Activated CD8-positive, alpha-beta memory T cell treated with anti-CD3 and anti-CD28 coated beads, Interleukin-2, amount 50 U/mL, for 48 hours (primary cell): Measurements from ENCODE around the gene BANP.
A peak's percentile ranks its signal among the peaks of the same experiment; 100 is the strongest.
"Not testable (repeated sequence)": the region's sequence is repeated elsewhere in the genome, so short reads cannot be mapped to it uniquely, and the experiment has no call there.

Source experiments
- DNase-seq: peaks from one replicate; pipeline ENCODE4 v3.0.0-alpha.2; 2020

BANP gene, protein sequence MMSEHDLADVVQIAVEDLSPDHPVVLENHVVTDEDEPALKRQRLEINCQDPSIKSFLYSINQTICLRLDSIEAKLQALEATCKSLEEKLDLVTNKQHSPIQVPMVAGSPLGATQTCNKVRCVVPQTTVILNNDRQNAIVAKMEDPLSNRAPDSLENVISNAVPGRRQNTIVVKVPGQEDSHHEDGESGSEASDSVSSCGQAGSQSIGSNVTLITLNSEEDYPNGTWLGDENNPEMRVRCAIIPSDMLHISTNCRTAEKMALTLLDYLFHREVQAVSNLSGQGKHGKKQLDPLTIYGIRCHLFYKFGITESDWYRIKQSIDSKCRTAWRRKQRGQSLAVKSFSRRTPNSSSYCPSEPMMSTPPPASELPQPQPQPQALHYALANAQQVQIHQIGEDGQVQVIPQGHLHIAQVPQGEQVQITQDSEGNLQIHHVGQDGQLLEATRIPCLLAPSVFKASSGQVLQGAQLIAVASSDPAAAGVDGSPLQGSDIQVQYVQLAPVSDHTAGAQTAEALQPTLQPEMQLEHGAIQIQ

DNA sequence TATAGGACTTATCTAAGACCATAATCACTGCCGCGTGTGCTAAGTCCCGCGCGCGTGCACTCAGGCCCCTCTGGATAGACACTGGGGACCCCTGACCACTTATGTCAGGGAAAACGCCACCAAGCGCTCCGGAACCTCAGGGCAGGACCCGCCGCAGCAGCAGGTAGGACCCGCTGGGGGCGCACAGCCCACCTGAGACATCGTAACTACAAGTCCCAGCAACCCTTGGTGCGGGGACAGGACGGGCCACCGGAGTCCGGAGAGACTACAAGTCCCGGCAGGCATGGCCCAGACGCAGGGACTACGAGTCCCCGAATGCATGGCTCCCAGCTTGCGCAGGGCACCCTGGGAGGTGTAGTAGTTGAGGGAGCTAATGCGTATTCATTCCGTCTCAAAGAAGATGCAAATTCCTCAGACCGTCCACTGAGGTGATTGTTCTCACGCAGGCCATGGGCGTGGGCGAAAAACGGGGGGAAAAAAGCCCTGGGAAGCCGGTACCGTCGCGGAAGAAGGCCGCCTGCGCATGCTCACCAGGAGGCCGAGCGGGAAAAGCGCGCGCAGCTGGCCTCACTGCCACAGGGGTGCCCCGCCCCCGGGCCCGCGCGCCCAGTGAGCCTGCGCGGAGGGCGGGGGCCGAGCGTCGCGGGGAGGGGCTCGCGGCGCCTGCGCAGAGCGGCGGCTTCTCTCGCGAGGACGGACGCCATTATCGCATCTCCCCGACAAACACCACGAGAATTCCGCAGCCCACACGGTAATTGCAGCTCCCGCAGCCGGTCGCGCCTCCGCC, at the start of gene BANP:
BANP (plus strand) TSS at position 670 of the 787 bp plus-strand sequence. CDS start 23,682 bp downstream, outside the sequence.
- peak; percentile 96 for DNase-seq

DNA sequence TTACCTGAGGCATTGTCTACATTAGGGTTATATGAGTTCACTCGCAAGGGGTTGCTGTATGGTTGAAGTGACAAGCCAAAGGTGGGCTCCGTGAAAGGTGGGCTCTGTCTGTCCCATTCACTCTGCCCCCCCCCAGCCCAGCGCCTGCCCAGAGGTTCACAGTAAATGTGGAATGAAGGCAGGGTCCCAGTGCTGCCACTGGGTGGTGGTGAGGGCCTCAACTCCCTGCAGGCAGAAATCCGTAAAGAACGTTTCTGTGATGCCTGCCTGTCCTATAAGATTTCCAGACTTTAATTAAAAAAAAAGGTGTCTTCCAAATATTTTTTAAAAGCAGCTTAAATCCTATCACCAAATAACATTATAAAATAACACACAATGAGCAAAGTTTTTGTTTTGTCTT, 46.3 kb upstream of the BANP start:
- not testable (repeated sequence) for DNase-seq

DNA sequence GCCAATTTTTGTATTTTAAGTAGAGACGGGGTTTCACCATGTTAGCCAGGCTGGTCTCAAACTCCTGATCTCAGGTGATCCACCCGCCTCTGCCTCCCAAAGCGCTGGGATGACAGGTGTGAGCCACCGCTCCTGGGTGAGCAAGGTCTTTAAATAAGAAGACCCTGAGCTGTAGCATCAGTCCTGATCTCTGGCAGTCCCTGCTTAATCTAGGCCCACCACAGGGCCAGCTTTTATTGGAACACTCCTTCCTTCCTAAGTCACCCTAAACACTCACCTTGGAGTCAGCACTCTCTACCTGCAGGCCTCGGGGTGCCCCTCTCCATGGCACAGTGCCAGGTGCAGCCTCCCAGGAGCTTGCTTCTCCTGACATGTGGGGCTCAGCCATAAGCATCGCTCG, 45.7 kb upstream of the BANP start:
- not testable (repeated sequence) for DNase-seq

DNA sequence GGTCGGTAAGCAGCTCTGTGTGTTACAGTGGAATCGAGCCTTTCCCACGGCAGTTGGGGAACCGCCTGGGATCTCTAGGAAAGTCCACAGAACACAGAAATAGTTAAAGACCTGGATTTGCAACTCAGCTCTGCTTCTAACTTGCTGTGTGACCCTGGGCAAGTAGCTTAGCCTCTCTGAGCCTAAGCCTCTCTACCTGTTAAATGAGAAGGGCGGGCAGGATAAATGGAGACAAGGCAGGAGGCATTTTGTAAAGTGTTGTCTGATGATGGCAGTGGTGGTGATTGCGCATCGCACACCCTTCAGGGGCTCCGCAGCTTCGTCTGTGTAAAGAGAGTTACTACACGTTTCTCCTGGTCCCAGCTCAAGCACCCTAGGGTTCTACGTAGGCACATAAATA, 43.1 kb upstream of the BANP start:
- not testable (repeated sequence) for DNase-seq

DNA sequence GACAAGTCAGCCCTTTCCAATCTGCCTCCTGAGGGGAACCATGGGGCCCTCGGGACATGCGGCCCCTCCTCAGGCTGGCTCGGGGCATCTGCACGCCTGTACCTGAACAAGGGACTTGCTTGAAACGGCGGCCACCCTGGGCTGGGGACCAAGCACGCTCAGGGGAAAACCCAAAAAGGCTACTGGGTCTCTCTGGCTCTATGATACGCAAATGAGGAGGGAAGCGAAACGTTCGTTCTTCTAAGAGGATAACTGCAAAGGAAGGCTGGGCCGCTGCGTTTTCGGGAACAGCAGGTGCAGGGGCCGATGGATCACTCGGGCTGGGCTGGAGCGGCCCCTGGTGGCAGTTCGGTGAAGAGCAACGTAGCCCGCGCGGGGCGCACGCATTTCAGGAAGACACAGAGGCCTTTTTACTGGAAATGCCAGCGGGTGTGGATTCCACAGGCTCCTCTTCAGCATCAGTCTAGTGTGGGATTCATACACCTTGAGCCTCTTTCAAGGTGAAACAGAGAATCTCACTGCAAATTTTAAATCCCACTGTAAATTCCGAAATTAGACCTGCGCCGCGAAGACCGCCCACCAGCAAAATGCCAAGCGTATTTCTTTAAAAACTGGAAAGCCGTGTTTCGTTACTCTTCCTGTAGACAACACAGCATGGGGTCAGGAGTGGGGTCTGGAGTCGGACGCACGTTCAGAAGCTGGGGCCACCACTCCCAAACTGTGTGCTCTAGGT, 41.9 kb upstream of the BANP start:
- peak; percentile 97 for DNase-seq

DNA sequence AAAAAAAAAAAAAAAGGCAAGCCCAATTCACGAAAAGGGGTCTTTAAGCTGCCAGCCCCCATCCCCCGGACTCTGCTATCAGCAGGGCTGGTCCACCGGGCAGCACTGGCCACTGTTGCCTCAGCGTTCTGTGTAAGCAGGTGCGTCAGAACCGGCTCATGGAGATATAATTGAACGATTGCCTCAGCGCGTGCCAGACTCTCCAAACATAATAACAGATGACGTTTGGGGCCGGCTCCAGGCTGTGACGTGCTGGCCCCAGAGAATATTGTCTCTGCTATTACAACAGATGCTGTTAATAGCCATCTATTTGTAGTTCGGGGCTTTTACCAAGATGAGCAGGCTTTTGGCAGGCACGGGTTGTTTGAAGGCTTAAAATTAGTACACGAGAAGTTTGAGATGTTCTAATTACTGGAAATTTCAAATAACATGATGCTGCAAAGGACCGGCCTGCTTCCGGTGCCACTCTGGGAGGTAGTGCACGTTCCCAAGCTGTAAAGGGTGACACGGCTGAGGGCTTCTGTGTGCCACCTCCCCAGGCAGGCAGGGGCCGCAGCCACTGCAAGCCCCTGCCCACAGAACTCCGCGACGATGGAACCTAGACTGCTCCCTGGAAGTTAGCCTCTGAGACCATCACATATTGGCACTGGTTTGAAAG, 40.0 kb upstream of the BANP start:
- not testable (repeated sequence) for DNase-seq

DNA sequence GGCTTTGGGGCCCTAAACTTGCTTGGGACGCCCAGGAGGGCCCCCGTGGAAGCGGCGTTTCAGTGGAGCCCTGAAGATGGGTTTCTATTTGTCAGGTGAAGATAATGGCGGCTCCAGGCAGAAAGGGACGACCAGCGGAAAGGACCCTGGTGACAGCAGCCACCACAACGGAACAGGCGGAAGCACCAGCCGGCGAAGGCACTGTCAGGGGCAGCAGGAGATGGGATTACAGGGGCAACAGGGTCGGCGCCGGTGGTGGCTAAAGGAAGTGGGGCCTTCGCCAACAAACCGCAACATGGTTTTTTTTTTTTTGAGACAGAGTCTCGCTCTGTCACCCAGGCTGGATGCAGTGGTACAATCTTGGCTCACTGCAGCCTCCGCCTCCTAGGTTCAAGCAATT, 38.5 kb upstream of the BANP start:
- not testable (repeated sequence) for DNase-seq

DNA sequence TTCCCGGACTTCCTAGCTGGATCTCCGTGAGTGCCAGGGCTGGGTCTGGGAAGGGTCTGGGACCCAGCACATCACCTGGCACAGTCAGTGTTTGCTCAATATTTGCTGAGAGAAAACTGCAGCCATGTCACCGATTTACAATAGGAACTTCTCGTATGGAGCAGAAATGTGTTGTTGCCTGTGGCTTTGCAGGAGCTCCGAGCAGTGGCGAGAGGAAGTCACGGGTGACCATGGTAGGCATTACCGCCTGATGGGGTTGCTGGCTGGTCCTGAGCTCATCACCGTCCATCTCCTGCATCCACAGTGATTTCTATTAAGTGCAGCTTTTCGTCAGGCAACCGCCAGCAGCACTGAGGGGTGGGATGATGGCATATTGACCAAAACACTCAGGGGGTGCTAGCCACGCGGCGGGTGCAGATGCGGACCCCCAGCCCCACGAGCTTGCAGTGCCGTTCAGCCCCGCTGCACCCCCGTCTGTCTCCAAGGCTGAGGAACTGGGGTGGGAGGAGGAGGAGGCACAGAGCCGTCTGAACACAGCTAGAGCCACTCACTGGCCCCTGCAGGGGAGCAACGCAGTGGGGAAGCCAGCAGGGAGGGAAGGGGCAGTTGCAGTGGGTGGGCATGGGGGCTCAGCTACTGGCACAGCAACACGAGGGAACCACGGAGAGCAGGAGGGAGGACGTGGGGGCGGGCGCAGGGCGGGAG, 37.1 kb upstream of the BANP start:
- not testable (repeated sequence) for DNase-seq

DNA sequence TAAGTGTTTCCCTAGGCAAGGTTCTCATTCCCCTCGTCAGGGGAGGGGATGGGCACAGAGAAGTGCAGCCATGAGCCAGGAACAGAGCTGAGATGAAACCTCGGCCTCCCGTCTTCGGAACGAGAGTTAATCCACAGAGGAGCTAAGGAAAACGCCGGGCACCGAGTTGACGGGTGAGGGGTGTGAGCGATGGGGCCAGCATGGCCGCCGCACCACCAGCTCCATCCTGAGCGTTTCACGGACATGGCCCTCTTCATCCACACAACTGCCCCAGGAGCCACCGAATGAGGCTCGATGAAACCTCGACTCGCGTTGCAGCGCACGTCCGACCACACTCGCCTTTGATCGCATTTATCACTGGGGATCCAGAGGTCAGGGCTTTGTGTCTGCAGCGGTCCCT, 36.4 kb upstream of the BANP start:
- DNase-seq: no peak

DNA sequence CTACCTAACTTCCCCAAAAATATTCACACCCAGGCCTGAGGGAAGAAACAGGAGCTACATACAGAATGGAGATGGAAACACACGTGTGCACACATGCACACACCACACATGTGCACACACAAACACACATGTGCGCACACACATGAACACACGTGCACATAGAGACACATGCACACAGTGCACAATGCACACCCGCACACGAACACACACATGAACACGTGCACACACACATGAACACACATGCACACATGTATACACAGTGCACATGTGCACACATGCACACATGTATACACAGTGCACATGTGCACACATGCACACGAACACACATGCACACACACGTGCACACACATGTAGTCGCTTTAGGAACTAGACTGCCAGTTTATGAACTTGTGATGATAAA, 33.7 kb upstream of the BANP start:
- DNase-seq: no peak

DNA sequence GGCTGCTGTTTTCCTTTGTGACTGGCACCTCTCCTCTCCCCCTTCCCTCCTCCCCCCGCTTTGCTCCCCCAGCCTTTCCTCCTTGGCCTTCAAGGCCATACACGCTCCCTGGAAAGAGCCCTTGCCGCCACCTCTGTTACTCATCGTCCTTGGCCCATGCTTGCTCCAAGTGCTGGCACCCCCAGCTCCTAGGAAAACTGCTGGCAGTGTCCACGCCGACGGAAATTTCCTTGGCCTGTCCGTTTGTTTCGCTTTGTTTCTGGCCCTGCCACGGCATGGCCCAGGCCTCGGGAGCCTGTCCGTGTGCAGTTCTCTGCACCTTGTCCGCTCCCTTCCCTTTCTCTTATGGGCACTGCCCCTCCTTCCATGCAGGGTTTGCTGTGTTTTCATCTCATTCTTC, 32.9 kb upstream of the BANP start:
- no peak for DNase-seq

DNA sequence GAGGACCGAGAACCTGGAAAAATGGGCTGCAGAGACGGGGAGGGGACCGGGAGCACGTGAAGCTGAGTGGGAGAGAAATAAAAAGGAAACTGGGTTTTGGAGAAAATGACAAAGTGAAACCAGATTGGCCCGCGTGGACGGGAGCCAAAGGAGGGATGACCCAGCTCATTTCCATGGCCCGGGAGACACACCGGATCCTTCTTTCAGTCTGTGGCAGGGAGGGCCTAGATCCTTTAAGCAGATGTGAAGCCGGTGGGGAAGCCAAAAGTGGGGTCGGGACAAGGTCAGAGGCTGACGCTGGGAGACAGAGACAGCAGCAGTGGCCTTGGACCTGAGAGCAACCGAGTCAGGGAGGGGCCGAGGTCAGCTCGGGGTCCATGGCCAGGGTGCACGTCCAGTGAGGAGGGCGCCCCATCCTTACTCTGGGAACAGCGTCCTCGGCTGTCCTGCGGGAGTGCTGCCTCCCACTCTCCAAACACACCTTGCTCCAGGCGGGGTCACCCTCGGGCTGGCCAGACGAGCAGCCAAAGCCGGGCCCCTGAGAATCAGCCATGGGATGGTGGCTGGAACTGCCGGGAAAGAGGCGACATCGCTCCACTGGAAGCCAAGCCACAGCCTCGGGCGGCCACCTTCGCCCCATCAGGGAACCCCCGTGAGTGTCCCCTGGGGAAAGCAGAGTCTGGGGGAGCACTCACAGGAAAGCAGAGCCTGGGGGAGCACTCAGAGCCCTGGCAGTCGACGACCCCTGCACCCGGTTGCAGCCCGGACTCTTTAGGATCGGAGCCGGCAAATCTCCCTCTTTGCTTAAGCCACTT, 32.2 kb upstream of the BANP start:
- DNase-seq: no peak

DNA sequence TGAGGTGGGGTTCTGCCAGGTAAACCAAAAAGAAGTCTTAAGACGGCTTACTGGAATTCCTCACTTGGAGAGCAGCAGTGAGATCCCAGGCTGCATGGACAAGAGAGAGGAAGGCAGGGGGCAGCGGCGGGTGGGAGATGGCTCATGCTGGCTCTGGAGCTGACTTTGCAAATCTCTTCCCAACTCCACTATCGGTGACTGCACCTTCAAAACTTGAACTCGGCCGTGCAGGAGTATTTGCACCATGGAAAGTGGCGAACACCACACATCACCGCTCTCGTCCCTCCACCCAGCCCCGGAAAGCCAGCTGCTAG, 31.6 kb upstream of the BANP start:
- DNase-seq: no peak

DNA sequence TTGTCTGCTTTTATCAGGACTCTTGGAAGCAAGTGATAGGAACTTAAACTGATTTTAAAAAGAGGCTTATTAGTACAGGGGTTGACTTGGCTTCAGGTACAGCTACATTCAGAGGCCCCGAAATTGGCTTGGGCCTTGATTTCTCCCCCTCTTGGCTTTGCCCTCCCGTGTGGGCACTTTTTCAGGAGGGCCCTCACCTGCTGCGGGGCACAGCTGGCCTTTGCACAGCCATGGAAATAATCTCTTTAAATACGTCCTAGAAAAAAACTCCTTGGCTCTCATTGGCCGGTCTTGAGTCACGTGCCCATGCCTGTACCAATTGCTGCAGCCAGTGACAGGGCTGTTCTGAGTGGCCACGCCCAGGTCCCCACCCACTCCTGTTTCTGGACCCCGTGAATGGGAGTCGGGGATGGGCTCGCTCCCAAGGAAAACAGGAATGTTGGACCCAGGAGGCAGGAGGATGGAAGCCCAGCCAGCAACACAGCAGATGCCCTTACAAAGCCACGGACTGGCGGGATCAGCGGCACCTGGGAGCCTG, 29.9 kb upstream of the BANP start:
- no peak for DNase-seq

DNA sequence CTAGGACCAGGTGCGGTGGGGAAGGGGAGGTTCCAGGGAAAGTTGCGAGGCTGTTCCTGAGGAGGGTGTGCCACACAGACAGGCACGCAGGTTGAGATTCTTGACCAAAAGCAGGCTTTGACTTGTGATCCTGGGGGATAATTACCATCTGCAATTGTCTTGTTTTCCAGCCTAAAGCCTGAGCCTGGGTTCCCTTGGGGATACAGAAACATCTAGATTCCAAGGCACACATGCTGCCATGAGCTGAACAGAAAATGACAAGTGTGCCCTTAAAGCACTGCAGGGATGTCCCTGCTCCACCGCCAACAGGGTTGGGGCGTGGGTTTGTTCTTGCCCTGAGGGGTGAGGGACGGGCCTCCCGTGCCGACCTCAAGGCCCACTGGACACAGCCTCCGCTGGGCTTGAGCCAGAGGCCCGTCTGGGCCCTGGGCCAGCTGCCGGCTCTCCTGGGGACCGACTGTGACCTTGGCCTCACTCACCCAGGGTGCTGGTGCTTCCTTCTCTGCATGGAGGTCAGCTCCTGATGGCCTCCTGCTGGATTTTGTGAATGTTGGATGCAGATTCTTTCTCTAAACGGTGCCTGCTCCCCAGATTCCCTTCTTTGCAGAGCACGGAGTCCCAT, 28.9 kb upstream of the BANP start:
- DNase-seq: no peak

DNA sequence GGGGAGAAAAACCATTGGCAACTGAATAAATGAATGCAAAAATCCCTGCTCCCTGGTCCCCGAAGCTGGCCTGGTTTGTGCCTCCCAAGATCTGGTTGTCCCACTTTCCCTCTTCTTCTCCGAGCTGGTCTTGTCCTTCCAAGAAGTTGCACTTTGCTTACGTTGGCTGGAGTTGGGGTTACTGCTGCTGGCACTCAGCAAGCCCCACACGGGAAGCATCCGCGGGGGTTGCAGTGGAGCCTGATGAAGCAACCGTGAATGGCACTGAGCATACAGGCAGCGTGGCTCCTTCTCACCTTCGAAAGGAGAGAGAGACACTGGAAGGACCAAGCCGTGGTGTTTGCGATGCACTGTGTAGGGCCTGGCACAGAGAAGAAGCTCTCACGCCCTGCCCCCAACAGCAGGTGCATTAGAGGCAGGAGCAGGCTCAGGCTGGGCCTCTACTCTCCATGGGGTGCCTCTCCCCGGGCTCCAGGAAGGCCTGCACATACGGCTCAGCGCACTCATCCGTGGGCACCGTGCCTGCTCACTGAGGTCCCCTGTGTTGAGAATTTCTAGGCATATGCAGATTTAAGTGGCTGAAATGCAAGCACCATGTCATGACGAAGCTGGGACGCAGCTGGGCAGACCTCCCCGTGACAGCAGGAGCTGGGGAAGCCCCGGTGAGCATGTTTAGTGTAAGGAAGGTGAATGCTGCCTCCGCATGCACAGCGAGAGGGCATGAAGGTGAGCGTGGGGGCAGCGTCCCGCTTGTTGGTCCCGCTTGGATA, 27.0 kb upstream of the BANP start:
- no peak for DNase-seq

DNA sequence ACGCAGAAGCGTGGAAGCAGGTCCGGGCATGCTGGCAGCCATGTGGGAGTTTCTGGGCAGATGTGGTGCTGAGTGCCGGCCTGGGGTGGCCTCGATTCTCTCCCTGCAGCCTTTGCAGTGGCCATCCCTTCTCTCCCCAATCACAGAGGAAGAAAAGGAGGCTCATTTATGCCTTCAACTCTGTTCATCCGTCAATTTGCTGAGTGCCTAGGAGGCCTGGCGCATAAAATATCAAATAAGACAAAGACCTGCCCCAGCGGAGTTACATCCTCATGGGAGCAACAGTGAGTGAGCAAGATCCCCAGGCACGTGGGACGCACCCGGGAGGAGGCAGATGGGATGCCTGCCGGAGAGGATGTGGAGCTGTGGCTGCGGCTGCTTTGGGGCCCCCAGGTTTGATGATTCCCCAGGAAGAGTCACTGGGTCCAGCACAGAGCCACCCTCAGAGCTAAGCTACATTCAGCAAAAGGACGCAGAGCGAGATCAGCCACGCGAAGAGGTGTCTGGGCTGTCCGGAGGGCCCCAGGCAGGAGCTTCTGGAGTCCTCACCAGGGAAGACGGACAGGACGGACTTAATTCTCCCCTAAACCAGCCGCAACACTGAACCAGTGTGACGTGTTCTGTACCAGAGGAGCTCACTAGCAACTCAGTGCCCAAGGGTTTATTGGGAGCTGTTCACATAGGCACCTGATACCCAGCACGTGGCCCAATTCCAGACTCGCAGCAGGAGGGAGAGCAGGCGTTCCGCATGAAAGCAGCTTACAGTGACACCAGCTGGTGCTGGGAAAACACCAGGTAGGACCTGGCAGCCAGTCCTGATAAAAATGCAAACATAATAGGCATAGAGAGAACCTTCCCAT, 26.2 kb upstream of the BANP start:
- DNase-seq: no peak
